ENCODE measurements around the gene UCMA. TPM values are rescaled to one million over a fixed set of nuclear protein-coding genes. Genes with fewer than 3 reads are reported as not detected.
A peak's percentile ranks its signal among the peaks of the same experiment; 100 is the strongest.

The UCMA gene
- total RNA-seq, 2 donors from 2014 or later, result not detected

DNA sequence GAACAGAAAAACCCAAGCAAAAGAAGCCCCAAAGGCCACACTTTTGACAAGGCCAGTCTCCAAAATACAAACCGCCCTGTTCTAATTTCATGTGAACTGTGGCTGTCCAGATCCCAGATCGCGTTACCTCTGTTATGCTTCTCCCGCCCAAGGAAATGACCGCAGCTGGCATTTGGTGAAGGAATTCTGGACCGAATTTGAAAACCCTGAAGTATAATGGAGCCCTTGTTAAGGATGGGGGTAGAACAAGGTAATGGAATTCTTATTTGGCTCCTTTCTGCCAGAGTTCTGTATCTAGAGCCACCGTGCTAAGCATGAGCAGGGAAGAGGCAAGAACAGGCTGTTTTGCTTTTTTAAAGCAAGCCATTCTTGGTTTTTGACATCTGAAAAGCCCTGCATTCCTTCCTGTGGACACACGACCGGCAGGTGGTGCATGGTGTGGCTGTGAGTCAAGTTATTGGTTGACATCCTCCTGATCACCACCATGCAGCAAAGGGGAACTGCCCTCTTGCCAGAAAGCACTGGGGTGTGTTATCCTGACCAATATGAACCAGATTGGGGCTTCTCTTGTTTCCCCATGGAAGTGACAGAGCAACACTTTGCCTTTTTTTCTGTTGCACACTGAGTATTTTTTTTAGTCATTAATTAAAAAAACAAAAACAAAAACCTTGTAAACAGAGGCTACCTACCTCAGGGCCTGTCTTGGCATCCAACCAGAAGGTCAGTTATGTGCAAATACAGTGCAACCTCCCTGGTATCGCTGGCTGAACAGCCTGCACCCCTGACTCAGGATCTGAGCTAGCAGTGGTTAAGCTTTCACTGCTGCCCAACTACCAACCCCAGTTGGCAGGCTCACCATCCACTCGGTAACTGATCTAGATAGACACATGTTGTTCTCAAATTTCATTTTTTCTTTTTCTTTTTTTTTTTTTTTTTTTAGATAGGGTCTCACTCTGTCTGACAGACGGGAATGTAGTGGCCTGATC is 14.2 kb downstream of the UCMA start:
- DNase-seq, result peak in 1 of 4 donors; percentile 9
- ATAC-seq, result no peak
- no peak for TF ChIP-seq POLR2A (IDR thresholded peaks at IDR 0.05)
- TF ChIP-seq, protein P1, sequence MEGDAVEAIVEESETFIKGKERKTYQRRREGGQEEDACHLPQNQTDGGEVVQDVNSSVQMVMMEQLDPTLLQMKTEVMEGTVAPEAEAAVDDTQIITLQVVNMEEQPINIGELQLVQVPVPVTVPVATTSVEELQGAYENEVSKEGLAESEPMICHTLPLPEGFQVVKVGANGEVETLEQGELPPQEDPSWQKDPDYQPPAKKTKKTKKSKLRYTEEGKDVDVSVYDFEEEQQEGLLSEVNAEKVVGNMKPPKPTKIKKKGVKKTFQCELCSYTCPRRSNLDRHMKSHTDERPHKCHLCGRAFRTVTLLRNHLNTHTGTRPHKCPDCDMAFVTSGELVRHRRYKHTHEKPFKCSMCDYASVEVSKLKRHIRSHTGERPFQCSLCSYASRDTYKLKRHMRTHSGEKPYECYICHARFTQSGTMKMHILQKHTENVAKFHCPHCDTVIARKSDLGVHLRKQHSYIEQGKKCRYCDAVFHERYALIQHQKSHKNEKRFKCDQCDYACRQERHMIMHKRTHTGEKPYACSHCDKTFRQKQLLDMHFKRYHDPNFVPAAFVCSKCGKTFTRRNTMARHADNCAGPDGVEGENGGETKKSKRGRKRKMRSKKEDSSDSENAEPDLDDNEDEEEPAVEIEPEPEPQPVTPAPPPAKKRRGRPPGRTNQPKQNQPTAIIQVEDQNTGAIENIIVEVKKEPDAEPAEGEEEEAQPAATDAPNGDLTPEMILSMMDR (IDR thresholded peaks at IDR 0.05), result no peak
- WGBS, 2 donors, result 53 to 55% methylated on average over 12 of the region's 12 CpGs
- H3K36me3 ChIP-seq (replicated peaks in 1 of 2; ENCODE audit: insufficient read depth in 1 of 2, low read depth in 2 of 2), result no peaks in the 10 kb centered on the region
- no peaks in the 10 kb centered on the region for H3K9me3 ChIP-seq
- intact Hi-C loops (cut with DNase I), result no loop called here
- H3K27me3 ChIP-seq, result no peaks in the 10 kb centered on the region
- no peak overlapping the region for H3K27ac ChIP-seq
- no peak overlapping the region for H3K4me3 ChIP-seq
- no peaks in the 10 kb centered on the region for H3K4me1 ChIP-seq

DNA sequence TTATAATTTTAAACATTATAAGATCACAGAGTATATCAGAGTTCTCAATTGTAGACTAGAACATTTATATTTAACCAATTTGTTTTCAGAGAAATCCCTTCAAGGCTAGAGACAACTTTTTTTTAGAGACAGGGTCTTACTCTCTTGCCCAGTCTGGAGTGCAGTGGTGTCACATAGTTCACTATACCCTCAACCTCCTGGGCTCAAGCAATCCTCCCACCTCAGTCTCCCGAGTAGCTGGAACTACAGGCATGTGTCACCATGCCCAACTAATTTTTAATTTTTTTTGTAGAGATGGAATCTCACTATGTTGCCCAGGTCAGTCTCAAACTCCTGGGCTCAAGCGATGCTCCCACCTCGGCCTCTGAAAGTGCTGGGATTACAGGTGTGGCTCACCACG is 15.3 kb downstream of the UCMA start:
- no peaks in the 10 kb centered on the region for H3K9me3 ChIP-seq
- H3K27ac ChIP-seq, result no peak overlapping the region
- TF ChIP-seq, protein P1 (IDR thresholded peaks at IDR 0.05), result no peak
- TF ChIP-seq POLR2A (IDR thresholded peaks at IDR 0.05), result no peak
- no peaks in the 10 kb centered on the region for H3K4me1 ChIP-seq
- no peak for ATAC-seq
- H3K36me3 ChIP-seq (replicated peaks in 1 of 2; ENCODE audit: insufficient read depth in 1 of 2, low read depth in 2 of 2), result no peaks in the 10 kb centered on the region
- no peak for DNase-seq
- no peaks in the 10 kb centered on the region for H3K27me3 ChIP-seq
- intact Hi-C loops (cut with DNase I), result no loop called here
- no peak overlapping the region for H3K4me3 ChIP-seq
- WGBS, 2 donors, result 88 to 92% methylated on average over 4 of the region's 4 CpGs

DNA sequence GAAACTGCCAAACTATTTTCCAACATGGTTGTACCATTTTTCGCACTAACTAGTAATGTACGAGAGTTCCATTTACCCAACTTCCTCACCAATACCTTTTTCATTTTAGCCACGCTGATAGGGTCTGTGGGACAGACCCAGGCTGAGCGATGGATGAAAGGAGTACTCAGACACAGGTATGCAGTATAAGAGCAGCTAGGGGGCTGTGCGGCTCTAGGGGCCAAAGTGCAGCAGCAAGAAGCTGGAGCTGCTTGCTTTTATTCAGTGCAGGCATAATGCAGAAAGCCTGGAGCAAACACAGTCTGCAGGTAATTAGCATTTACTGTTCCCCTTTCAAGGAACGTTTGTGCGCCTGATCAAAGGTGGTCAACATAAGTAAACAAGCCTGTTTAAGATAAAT is 21.0 kb downstream of the UCMA start:
- Histone ChIP-seq H3K4me1 (no peaks in the 10 kb centered on the region), H3K9me3 (no peaks in the 10 kb centered on the region), H3K27me3 (no peaks in the 10 kb centered on the region), H3K4me3 (no peak overlapping the region), H3K36me3 (replicated peaks in 1 of 2; ENCODE audit: insufficient read depth in 1 of 2, low read depth in 2 of 2) (no peaks in the 10 kb centered on the region), H3K27ac (no peak overlapping the region)
- no peak for TF ChIP-seq POLR2A (IDR thresholded peaks at IDR 0.05)
- ATAC-seq (no peak), DNase-seq (no peak)
- 92 to 93% methylated on average over 7 of the region's 7 CpGs for WGBS, 2 donors
- intact Hi-C loops (cut with DNase I), result no loop called here

DNA sequence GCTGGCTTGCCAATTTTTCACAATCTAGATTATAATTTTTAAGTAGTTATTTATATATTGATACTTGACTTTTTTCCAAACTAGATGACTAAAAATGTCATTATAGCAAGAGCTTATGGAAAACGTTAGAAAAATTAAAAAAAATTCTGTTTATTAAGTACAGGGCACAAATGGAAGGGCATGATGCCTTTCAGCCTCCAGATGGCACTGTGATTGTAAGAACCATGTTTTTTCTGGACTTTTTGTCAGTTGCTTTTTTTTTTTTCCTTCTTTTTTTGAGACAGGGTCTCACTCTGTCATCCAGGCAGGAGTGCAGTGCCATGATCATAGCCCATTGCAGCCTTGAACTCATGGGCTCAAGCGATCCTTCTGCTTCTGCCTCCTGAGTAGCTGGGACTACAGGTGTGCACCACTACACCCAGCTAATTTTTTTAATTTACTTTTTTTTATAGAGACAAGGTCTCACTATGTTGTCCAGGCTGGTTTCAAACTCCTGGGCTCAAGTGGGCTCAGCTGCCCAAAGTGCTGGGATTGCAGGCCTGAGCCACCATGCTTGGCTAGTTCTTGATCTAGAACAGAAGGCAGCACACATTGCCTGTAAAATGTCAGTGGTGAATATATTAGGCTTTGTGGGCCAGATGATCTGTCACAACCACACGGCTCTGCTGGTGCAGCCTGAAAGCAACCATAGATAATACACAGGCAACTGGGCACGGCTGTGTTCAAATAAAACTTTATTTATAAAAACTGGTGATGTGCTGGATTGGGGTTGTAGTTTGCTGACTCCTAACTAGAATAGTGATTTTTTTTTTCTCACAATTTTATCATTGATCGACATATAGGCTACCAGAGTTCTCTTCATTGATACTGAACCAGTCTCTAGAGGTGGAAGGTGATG is 27.4 kb downstream of the UCMA start:
- H3K27me3 ChIP-seq, result no peaks in the 10 kb centered on the region
- intact Hi-C loops (cut with DNase I), result no loop called here
- no peaks in the 10 kb centered on the region for H3K4me1 ChIP-seq
- H3K4me3 ChIP-seq, result no peak overlapping the region
- whole genome bisulfite sequencing, 2 donors, result 56 to 68% methylated on average over 5 of the region's 5 CpGs
- H3K27ac ChIP-seq, result no peak overlapping the region
- peak in 1 of 4 donors; percentile 13 for DNase-seq
- TF ChIP-seq, protein P1 (IDR thresholded peaks at IDR 0.05), result peak in 6 of 7 experiments; percentile 20 to 41 (median 34)
- no peak for TF ChIP-seq POLR2A (IDR thresholded peaks at IDR 0.05)
- no peak for ATAC-seq
- H3K36me3 ChIP-seq (replicated peaks in 1 of 2; ENCODE audit: insufficient read depth in 1 of 2, low read depth in 2 of 2), result no peaks in the 10 kb centered on the region
- H3K9me3 ChIP-seq, result no peaks in the 10 kb centered on the region

DNA sequence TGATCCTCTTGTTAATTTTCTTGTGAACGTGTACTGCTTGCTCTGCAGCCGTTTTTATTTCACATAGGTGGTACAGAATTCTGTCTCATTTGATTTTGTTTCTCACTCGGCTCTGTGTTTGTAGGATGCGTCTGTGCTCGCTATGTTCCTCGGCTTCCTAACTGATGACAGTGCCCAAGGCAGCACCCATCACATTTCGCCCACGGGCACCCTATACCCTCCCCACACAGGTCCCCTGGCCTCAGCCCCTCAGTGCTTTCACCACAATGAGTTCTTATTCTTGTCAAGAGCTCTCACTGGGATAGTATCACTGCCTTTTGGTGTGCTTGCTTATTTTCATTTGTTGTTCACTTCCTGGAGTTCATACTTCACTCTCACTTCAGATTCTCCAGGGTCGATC is 28.1 kb downstream of the UCMA start:
- Histone ChIP-seq H3K4me1 (no peaks in the 10 kb centered on the region), H3K27ac (no peak overlapping the region), H3K9me3 (no peaks in the 10 kb centered on the region), H3K27me3 (no peaks in the 10 kb centered on the region), H3K36me3 (replicated peaks in 1 of 2; ENCODE audit: insufficient read depth in 1 of 2, low read depth in 2 of 2) (no peaks in the 10 kb centered on the region), H3K4me3 (no peak overlapping the region)
- no peak for DNase-seq
- TF ChIP-seq, protein P1 (IDR thresholded peaks at IDR 0.05), result no peak
- no peak for TF ChIP-seq POLR2A (IDR thresholded peaks at IDR 0.05)
- WGBS, 2 donors, result 74 to 82% methylated on average over 9 of the region's 9 CpGs
- no peak for ATAC-seq
- intact Hi-C loops (cut with DNase I), result no loop called here

Data from body of pancreas (tissue), 4 donors.